Hypothalamus (tissue), 51 donors: ENCODE measurements around the gene COL25A1.

ENCODE experiments used
- DNase-seq, 51 donors: peaks; one replicate each; lab custom pipeline; 2025; lab: John Stamatoyannopoulos, UW

COL25A1 gene

DNA sequence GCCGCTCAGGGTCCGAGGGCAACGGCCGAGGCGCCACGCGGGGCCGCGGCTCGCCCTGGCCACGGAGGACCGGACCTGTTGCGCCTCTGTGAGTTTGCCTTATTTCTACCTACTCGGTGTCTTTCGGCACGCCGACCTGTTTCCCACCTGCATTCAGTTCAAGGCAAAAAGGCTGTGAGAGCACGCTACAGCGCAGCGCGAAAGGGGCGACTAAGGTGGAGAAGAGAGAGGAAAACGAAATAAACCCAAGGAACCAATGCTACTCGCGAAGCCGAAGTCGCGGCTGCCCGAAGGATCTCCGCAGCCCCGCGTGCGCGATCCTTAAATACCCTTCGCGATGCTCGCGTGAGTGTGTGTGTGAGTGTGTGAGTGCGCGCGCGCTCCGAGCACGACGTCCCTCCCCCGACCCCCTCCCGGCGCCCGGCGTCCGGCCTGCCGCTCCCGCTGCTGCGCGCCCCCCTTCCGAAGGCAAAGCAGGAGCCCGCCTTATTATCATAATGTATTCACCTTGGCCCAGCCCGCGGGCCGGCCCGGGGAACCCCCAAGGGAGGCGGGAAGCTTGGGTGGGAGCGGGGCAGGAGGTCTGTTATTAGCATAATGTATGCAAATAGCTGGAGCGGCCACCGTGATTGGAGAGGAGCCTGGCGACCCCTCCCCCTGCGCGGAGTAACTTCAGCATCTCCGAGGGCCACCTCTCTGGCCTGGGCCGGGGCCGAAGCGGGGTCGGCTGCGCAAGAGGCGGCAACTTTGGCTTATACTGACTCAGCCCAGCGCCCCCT, at the start of gene COL25A1:
Gene COL25A1 (minus strand): TSS at position 298 of the 779 bp plus-strand sequence.
- DNase-seq = peak in 24 of 51 donors; percentile 1 to 61 (median 14)

DNA sequence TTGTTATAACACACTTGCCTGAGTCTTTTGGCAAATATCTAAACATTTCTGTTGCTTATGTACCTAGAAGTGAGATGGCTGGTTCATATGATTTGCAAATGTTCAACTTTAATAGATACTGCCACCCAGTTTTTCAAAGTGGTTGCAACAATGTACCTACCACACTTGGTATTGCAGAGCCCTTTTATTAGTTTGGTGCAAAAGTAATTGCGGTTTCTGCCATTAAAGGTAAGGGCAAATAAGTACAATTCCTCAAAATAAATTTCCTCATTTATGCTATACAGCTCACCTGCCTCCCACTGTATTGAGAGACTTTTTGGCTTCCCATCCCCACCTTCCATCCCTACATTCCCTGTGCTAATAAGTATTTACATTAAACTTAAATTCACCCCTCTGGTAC, 47.7 kb upstream of the COL25A1 start:
- no peak for DNase-seq

DNA sequence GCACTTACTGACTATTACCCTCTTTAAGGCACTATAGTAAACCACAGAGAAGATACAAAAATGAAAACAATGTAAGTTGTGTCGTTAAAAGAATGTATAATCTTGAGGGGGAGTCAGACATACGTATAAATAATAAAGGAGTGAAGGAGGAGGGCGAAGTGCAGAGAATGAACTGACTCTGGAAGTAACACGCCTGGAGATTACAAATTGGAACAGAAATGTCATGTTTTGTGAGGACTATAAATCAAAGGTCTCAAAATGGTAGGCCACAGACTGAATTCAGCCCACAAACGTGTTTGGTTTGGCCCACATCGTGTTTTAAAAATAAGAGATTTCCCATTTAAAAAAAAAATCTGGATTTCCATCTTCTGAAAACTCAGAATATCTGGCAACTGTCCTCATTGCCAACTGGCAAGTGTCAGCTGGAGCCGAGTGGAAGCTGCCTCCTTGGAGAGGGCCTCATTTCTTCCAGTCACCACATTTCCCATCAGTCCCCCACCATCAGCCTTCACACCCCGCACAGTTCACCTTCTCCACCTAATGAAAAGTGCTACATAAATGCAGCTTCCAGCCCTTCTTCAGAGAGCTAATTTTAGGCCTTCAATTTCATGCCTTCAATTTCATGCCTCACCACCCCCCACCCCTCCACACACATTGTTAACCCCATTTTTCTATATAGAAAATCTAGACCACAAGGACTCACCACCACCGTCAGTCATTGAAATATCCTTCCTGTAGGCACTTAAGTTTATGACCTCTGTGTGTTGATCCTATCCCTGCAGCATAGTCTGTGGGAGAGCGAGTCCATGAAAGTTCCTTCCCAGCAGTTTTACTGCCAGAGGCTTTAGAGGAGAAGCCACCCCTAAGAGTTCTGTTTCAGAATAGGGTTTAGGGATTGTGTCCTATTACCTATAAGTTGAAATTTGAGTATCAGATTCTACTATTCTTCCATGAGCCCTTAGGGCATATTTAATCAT, 32.0 kb upstream of the COL25A1 start:
- no peak for DNase-seq

- peak in 1 of 51 donors; percentile 0 for DNase-seq
Measured at GRCh38 chr4:109332926-109333464, 30.5 kb upstream of the COL25A1 start.

- DNase-seq = no peak
Measured at GRCh38 chr4:109327641-109328040, 25.2 kb upstream of the COL25A1 start.

DNA sequence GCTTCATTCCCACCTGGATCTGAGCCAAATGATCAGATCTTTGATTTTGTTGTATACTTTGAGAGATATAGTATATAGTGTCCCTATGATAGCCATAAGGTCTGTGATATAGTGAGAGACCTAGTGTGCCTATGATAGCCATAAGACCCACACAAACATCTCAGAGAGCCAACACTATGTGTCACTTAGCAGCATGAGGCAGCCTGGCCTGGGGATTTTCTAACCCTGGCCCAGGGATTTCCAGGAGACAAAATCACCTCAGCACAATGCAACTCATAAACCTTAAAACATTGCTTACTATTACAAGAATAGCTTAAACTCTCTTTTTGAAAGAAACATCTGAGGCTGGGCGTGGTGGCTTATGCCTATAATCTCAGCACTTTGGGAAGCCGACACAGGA, 23.2 kb upstream of the COL25A1 start:
- no peak for DNase-seq

DNA sequence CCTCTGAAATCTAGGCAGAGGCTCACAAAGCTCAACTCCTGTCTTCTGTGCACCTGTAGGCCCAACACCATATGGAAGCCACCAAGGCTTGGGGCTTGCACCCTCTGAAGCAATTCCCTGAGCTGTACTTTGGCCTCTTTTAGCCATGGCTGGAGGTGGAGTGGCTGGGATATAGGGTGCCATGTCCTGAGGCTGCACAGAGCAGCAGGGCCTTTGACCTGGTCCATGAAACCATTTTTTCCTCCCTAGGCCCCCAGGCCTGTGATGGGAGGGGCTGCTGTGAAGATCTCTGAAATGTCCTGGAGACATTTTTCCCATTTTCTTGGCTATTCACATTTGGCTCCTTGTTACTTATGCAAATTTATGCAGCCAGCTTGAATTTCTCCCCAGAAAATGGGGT, 20.9 kb upstream of the COL25A1 start:
- DNase-seq = no peak

DNA sequence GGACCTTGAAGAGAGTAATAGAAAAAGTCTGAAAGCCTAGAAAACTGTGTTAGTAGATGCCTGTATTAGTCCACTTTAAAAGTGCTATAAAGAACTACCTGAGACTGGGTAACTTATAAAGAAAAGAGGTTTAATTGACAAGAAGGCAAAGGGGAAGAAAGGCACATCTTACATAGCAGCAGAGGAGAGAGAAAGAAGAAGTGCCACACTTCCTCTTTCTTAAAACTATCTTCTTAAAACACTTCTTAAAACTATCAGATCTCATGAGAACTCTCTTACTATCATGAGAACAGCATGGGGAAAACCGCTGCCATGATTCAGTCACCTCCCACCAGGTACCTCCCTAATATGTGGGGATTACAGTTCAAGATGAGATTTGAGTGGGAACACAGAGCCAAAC, 18.8 kb upstream of the COL25A1 start:
- DNase-seq = no peak

DNA sequence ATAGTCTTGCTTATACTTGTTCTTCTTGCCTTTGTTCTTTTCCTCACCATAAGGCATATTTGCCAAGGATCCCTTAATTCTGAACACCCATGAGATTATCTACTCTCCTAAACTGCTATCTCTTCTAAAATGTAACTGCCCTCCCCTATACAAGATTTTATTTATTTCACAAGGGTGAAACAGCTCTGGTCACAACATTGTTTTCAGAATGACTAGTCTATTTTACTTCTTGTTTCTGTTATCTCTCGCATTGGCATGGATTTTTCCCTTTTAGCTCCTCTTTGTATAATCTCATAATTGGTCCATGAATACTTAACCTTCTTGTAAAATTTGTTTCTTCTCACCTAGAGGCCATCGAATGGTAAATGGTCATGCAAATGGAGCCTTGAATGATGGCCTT, 17.2 kb upstream of the COL25A1 start:
- DNase-seq = no peak

GRCh38 chr4:109319156-109319555, 16.7 kb upstream of the COL25A1 start:
- no peak for DNase-seq

DNA sequence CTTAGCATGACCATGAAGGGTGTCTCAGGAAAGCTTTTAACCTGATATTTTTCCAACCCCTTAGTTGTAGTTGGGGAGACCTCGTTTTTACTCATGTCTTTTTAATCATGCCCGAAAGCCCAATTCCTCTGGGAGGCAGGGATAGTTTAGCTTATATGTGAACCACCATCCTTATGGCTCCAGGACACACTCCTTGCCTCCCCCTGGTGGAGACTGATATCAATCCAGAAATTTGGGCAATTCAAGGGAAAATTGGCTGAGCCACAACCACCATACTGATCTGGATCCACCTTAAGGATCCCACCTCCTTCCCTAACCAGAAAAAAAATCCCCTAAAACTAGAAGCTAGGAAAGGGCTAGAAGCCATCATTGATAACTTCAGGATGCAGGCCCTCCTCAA, 13.4 kb upstream of the COL25A1 start:
- no peak for DNase-seq

DNA sequence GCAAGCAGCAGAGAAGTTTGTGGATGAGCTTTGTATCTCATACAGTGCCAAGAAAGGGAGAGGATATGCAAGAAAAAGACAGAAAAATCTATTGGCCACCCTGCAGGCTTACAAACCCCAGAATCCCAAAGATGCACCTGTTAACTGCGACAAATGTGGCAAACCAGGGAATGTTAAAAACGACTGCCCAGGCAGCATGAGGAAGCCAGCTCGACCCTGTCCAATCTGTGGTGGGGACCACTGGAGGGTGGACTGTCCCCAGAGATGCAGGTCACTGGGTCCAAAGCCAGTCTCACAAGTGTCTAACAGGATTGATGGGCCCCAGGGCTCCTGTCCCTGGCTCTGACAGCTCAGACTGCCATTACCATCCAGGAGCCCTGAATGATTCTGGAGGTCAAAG, 12.9 kb upstream of the COL25A1 start:
- DNase-seq = no peak

DNA sequence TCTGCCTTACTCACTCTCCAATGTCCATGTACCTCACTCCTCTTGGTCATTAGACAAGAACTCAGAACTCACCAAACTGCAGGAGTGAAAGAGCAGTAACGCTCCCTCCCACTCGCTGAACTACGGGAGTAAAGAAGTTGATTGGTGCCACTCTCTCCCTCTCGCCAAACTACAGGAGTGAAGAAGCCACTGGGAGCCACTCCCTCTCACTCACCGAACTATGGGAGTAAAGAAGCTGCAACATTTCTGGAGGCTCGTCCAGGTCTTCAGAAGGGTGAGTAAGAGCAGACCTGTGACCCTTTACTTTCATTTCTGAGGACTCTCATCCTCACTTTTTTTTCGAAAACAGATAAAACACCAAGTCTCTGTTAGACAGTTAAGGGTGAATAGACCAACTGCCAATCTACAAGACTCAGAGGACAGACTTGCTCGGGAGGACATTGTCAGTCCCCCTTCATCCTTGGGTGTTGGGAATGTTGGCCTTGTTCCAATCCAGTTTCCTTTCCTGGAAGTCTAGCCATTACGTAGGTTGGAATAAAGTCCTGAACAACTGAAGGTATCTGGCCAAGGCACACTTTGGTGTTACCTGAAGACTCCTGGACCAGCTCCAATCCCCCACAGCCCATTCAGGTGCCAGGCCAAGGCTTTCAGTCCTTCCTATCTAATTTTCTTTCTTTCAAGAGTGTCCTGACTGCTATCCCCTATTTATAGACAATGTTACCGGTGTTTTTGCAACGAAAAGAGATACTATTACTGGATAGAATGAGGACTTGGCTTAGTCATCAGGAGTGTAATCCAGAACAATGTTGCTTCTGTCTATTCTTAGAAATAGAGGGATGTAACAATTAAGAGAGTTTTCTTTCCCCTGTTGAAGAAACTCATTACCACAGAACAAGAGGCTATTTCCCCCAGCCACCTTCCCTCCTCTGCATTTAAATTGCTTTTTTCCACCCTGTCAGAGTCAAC, 11.0 kb upstream of the COL25A1 start:
- no peak for DNase-seq

DNA sequence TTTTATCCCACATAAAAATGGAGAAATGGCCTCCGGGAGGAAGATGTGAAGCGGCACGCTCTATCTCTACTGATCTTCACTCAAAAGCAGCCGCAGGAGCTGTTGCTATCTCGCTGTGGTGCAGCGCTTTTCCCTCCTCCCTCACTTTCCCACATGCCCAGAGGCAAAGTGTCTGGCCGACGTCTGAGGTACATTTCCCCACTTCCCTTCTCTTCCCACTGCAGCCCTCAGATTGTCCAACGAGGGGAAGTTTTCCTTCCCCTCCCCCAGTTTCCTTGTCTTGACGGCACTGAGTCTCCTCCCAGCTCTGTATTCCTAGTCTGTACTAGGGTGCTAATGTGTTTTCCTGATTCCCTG, 660 bp upstream of the COL25A1 start:
- peak in 5 of 51 donors; percentile 9 to 44 (median 25) for DNase-seq

DNA sequence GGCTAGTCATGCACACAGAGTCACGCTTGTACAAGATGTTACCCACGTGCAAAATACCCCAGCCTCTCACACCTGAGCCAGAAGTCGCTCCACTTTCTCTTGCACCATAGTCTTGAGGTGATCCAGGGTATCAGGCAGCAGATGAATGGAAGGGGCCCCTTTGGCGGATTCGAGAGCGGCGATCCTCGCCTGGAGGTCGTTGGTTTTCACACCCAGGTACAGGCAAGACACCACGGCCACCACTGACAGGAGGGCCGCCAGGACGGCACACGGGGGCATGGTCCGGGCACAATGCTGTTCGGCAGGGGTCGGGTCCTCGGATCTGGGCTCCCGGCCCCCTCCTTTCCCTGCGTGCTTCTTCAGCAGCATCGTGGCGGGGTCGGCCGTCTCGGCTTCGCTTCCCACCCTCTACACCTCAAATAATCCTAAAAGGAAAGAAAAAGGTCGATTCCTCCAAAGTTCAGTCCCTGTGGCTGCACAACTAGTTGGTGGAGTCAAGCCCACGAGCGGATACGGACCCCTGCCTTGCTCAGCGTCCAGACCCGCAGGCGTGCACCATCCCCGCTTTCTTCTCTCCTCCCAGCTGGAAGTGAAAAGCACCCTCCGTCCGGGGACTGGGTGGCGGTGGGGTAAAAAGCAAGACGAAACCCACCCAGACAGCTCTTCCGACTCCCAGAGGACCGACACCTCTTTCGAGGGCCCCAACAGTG, 652 bp downstream of the COL25A1 start:
- peak in 2 of 51 donors; percentile 1 to 7 for DNase-seq

- DNase-seq = no peak
Measured at GRCh38 chr4:109298279-109299010, 4.0 kb downstream of the COL25A1 start.

DNA sequence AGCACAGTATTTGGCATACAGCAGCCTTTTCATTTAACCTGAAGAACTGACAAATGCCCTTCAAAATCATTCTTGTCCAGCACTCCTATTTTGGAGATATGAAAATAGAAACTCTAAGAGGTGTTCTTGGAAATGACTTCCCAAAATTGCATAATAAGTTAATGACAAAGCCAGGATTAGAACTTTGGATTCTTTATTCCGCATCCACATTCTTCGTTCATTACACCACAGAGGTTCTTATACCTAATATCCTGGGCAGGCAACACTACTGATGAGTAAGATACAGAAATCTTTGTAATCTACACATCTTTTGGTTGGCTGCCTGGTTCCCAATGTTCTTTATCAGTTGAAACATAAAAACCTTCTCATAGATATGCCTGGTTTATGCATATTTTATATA, 5.9 kb downstream of the COL25A1 start:
- no peak for DNase-seq

DNA sequence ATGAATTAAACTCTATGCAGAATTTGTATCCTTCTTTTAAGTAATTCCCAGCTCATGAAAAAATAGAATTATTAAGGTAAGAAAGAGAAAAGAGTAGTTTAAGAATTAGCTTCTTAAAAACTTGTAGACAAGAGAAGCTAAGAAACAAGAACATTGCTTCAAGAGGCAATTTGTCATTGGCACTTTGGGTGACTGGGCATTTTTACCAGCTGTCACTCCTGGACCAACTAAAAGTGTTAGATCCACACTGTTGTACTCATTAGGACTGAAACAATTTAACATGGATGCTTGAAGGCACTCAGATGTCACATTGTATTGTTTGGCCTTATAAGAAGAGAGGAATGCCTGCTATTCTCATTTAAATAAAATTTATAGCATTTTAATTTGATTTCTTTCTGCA, 7.4 kb downstream of the COL25A1 start:
- DNase-seq = no peak

DNA sequence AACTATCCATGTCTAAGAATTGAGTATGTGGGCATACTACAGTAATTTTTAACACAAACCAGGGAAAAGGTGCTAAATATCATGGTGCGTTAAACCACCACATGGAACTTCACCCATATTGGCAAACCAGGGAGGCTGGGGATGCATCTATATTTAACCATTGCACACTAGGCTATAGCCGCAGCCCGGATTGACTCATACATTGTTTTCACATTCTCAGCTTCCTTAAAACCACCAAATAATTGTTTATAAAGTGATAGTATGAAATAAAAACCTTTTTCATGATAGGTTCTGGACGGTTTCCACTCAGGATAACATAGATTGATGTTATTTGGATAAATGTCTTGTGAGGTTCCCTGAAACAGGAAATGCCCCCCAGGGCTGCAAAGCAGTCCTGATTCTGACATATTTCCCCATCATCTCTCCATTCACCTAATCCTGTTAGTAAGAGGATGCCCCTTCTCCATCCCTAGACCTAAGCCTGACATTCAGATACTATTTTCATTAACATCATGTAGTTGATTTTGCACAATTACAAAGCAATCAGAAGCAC, 7.9 kb downstream of the COL25A1 start:
- DNase-seq = no peak
